ENCODE measurements around the gene KCNT1.

- no peak for TF ChIP-seq CTCF (IDR thresholded peaks at IDR 0.05)
- TF ChIP-seq POLR2A (IDR thresholded peaks at IDR 0.05) = no peak
Observed at GRCh38 chr9:135726138-135726853, 24.3 kb downstream of the KCNT1 start.

Data from breast epithelium (tissue), 3 donors.